CD8-positive, alpha-beta memory T cell (primary cell): ENCODE results near the gene HAUS3. TPM values are rescaled to one million over a fixed set of nuclear protein-coding genes. Genes with fewer than 3 reads are reported as not detected.

Experiments
- CTCF ChIA-PET: fragments of 350-600 bp; sonication (Branson Sonifier 250); formaldehyde crosslinking; loops from one replicate; lab custom pipeline; 2021; ENCODE audit warnings: antibody characterized with exemption; lab: Charles Lee
- POLR2A ChIA-PET: fragments of 350-600 bp; sonication (Branson Sonifier 250); formaldehyde crosslinking; loops from one replicate; lab custom pipeline; 2021; ENCODE audit warnings: antibody characterized with exemption; lab: Charles Lee
- DNase-seq, 5 donors: peaks; one replicate each; pipeline versions ENCODE4 v3.0.0 to v3.0.0-alpha.2; 2020 to 2022; ENCODE audit warnings: mixed read lengths in 1 of 5
- H3K27ac ChIP-seq: one replicate; pipeline ENCODE4 v1.7.0; 2013; ENCODE audit warnings: low read depth, mild to moderate bottlenecking, low read length, moderate library complexity
- H3K27me3 ChIP-seq: 2 replicates; pipeline ENCODE4 v1.7.0; 2013; ENCODE audit warnings: low read length, mild to moderate bottlenecking; ENCODE audit not compliant: insufficient read depth, poor library complexity, severe bottlenecking
- H3K36me3 ChIP-seq: 2 replicates; pipeline ENCODE4 v1.7.0; 2013; ENCODE audit warnings: mild to moderate bottlenecking, low read length, moderate library complexity; ENCODE audit not compliant: insufficient read depth
- H3K4me1 ChIP-seq: 2 replicates; pipeline ENCODE4 v1.7.0; 2013; ENCODE audit warnings: mild to moderate bottlenecking, low read length, moderate library complexity; ENCODE audit not compliant: insufficient read depth
- H3K4me3 ChIP-seq: 2 replicates; pipeline ENCODE4 v1.7.0; 2013; ENCODE audit warnings: mild to moderate bottlenecking, low read length
- H3K9me3 ChIP-seq: 2 replicates; pipeline ENCODE4 v1.7.0; 2013; ENCODE audit warnings: mild to moderate bottlenecking, low read length
- H3K27ac Mint-ChIP-seq, 8 donors: one replicate each; pipeline ENCODE4 v1.8.0; 2020 to 2021; ENCODE audit warnings: mixed read lengths in 8 of 8, mild to moderate bottlenecking in 6 of 8, inconsistent platforms in 3 of 8, moderate library complexity in 3 of 8
- H3K27me3 Mint-ChIP-seq, 2 donors: one replicate each; pipeline ENCODE4 v1.8.0; 2020 to 2021; ENCODE audit warnings: mixed read lengths in 2 of 2, mild to moderate bottlenecking in 1 of 2, moderate library complexity in 1 of 2
- H3K36me3 Mint-ChIP-seq, 3 donors: one replicate each; pipeline ENCODE4 v1.8.0; 2020 to 2021; ENCODE audit warnings: mixed read lengths in 3 of 3, inconsistent platforms in 1 of 3, mild to moderate bottlenecking in 1 of 3
- H3K4me1 Mint-ChIP-seq, 3 donors: one replicate each; pipeline ENCODE4 v1.8.0; 2020 to 2021; ENCODE audit warnings: mixed read lengths in 3 of 3, inconsistent platforms in 1 of 3, mild to moderate bottlenecking in 1 of 3
- H3K4me3 Mint-ChIP-seq, 7 donors: one replicate each; pipeline ENCODE4 v1.8.0; 2020 to 2021; ENCODE audit warnings: mixed read lengths in 7 of 7, mild to moderate bottlenecking in 6 of 7, moderate library complexity in 4 of 7, inconsistent platforms in 2 of 7
- H3K9me3 Mint-ChIP-seq, 5 donors: one replicate each; pipeline ENCODE4 v1.8.0; 2020 to 2022; ENCODE audit warnings: mixed read lengths in 5 of 5, mild to moderate bottlenecking in 3 of 5, moderate library complexity in 2 of 5, inconsistent platforms in 1 of 5
- polyA plus RNA-seq: library from polyadenylated mRNA; unstranded; fragments of 300-500 nt; fragmentation: Illumina TruSeq; gene quantifications from one replicate; pipeline ENCODE4 v1.2.3, GENCODE V29; 2021
- total RNA-seq, 2 experiments: library from RNA; stranded (reverse); gene quantifications; one replicate each; pipeline ENCODE4 v1.2.3, GENCODE V29; 2021

HAUS3 gene
- 10 to 100 TPM; 23.8 to 23.9 TPM for total RNA-seq
- polyA plus RNA-seq: 26.6 TPM

DNA sequence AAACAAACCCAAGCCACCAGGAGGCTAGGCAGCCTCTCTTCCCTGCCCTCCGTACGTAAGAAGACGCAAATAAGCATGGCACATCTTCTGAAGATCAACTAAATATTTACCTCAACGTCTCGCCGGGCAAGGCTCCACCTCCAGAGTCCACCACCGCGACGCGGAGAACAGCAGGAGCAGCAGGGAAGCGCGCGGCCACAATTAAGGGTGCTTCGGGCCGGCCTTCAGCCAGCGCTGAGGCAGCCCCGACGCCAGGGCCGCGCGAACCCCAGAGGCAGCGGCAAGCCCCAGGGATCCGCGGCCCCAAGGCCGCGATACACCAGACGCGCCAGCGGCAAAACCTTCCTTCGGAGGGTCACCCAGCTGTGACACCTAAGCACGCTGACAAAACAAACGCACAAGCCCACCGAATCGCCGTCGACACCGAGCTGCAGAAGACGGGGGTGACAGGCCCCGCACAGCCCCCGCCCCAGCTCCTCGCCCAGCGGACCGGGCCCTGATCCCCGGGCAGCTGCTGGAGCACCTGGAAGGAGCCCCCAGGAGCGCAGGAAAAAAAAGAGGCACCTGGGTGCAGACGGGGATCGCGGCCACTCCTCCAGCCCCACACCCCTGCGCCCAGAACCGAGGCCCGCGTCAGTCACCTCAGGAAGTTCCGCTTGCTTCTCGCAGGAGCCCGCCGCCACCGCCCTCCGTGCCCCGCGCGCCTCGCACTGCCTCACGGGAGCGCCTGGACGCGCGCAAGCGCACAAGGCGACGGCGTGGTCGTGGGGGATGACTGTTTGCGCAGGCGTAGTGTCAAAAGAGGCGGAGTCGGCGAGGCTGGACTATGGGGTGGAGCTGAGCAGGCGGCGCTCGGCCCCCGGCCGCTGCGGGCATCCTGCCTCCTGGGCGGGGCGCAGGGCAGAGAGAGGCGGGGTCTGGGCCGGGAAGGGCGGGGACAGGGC, at the start of gene HAUS3, which contains the start of gene POLN:
Gene HAUS3 (minus strand): TSS at position 712 of the 944 bp plus-strand sequence. CDS start 1,175 bp downstream, outside the sequence.
Gene POLN (minus strand): TSS at position 712 of the 944 bp plus-strand sequence. CDS start 12,890 bp downstream, outside the sequence.
- H3K4me1 Mint-ChIP-seq: peaks cover 56 to 73% (median 66%) of the 10 kb centered on the region in 3 donors
- peak within 1 kb of the TSS; percentile 90 to 98 (median 93) for H3K27ac Mint-ChIP-seq
- Histone ChIP-seq H3K9me3 (no peaks in the 10 kb centered on the region), H3K27me3 (no peaks in the 10 kb centered on the region), H3K4me3 (peak within 1 kb of the TSS; percentile 81), H3K27ac (peak within 1 kb of the TSS; percentile 89), H3K4me1 (peaks cover 39% of the 10 kb centered on the region), H3K36me3 (no peaks in the 10 kb centered on the region)
- no peaks in the 10 kb centered on the region for H3K9me3 Mint-ChIP-seq
- ChIA-PET CTCF (interaction anchor here (0.6 to 2.6 kb wide), 5 partner anchors 22 to 243 kb away, joined by 3 to 17 read pairs (median 7); partner anchors contain the start of genes CFAP99 and ZFYVE28), POLR2A (interaction anchor here (0.6 to 2.5 kb wide), 8 partner anchors 21 to 607 kb away, joined by 3 to 29 read pairs (median 6); partner anchors contain the start of genes CFAP99, MXD4, RNF4 and ZFYVE28)
- H3K4me3 Mint-ChIP-seq: peak within 1 kb of the TSS; percentile 88 to 95 (median 93)
- DNase-seq: peak; percentile 99 to 100 (median 99)
- H3K36me3 Mint-ChIP-seq: peaks cover 0 to 40% (median 4%) of the 10 kb centered on the region in 3 donors
- no peaks in the 10 kb centered on the region for H3K27me3 Mint-ChIP-seq

DNA sequence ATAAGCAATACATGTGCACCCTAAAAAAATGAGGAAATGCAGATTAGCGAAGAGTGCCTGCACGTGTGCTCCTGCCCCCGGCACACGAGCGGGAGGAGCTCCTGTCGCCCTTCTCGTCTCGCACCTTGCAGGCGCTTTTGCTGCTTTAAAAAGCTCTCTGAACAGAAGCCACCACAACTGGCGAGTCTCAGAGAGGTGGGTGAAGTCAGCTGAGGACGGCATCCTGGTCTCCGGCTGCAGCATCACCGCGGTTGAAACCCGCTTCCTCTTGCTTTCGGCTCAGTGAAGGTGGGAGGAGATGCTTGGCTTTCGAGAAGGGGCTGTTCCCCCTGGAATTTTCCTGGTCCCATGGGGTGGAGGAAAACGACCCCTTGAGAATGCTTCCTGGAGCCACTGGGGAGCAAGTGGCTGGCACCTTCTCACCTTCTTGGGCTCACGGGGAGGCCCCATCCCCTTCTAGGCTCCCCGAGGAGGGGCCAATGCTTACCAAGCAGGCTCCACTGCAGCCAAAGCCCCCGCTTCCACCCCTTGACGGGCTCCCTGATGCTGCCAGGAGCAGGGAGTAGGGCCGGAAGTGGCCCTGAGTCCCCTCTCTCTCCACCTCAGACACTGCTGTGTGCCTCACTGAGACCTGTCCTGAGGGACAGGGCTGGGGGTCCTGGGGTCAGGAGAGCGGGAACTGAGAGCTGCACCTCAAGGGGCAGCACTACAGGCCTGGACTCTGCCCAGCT, 49.2 kb upstream of the HAUS3 start:
- Mint-ChIP-seq H3K4me3 (peak overlapping the region; percentile 66 to 86 (median 76)), H3K27ac (peak overlapping the region; percentile 93 to 98 (median 96)), H3K4me1 (peaks cover 33 to 66% (median 41%) of the 10 kb centered on the region in 3 donors), H3K27me3 (peaks cover 0 to 2% of the 10 kb centered on the region in 2 donors), H3K9me3 (peaks cover 0 to 6% (median 0%) of the 10 kb centered on the region in 5 donors), H3K36me3 (peaks cover 0 to 2% (median 1%) of the 10 kb centered on the region in 3 donors)
- Histone ChIP-seq H3K27ac (peak overlapping the region; percentile 65), H3K4me1 (peaks cover 56% of the 10 kb centered on the region), H3K4me3 (peak overlapping the region; percentile 45), H3K36me3 (no peaks in the 10 kb centered on the region), H3K27me3 (no peaks in the 10 kb centered on the region), H3K9me3 (no peaks in the 10 kb centered on the region)
- ChIA-PET CTCF (interaction anchor here (0.9 to 2.2 kb wide), 9 partner anchors 9 to 245 kb away, joined by 3 to 14 read pairs (median 4); partner anchors contain the start of genes FAM193A and MXD4), POLR2A (interaction anchor here (0.6 to 3.3 kb wide), 6 partner anchors 9 to 178 kb away, joined by 4 to 28 read pairs (median 14); partner anchors contain the start of genes HAUS3, MXD4, POLN and RNF4)
- peak; percentile 80 to 94 (median 89) for DNase-seq

DNA sequence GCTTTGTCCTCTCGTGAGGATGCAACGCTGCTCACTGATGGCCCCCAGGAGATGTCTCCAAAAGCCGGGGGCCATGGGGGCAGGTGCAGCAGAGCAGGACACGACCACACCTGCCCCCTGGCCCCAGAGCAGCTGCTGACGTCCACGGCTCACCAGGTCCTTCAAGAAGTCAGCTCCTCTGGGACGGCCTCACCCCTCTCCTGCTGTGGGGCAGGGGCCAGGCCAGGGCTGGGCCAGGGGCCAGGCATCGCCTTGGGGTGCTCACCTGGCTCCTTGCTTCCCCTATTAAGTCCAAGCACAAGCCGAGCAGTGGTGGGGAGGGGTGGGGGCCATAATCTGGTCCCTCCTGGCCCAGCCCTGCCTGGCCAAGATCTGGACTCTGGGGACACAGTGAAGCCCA, 48.6 kb upstream of the HAUS3 start:
- Mint-ChIP-seq H3K9me3 (peaks cover 0 to 6% (median 0%) of the 10 kb centered on the region in 5 donors), H3K4me3 (peak overlapping the region; percentile 66 to 86 (median 76)), H3K4me1 (peaks cover 30 to 64% (median 39%) of the 10 kb centered on the region in 3 donors), H3K27me3 (peaks cover 0 to under 1% of the 10 kb centered on the region in 2 donors), H3K36me3 (peaks cover 0 to 2% (median 1%) of the 10 kb centered on the region in 3 donors), H3K27ac (peak overlapping the region; percentile 93 to 98 (median 96))
- H3K4me1 ChIP-seq: peaks cover 51% of the 10 kb centered on the region
- DNase-seq: no peak
- H3K36me3 ChIP-seq: no peaks in the 10 kb centered on the region
- H3K27me3 ChIP-seq: no peaks in the 10 kb centered on the region
- ChIA-PET POLR2A (interaction anchor here (1.1 to 3.3 kb wide), 5 partner anchors 9 to 178 kb away, joined by 3 to 28 read pairs (median 17); partner anchors contain the start of genes HAUS3, MXD4, POLN and RNF4), CTCF (interaction anchor here (0.8 to 2.2 kb wide), 10 partner anchors 9 to 245 kb away, joined by 3 to 14 read pairs (median 4); partner anchors contain the start of genes FAM193A and MXD4)
- no peaks in the 10 kb centered on the region for H3K9me3 ChIP-seq
- H3K4me3 ChIP-seq: peak overlapping the region; percentile 10
- peak overlapping the region; percentile 65 for H3K27ac ChIP-seq

DNA sequence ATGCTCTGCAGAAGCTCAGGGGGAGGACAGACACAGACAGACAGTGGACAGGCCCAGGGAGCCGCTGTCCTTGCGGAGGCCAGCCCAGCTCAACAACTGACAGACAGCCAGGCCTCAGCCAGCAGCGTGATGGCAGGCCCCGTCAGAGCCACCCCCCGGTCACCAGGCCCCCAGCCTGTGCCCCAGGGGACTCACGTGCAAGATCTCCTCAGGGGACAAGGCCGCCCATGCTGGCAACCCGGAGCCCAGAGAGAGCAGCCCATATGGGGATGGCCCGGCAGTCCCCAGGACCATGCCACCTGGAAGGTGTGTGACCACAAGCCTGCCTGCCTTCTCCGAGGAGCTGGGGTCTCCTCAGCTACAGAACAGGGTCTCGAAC, 48.0 kb upstream of the HAUS3 start:
- Histone ChIP-seq H3K36me3 (no peaks in the 10 kb centered on the region), H3K4me1 (peaks cover 52% of the 10 kb centered on the region), H3K4me3 (peak overlapping the region; percentile 10), H3K9me3 (no peaks in the 10 kb centered on the region), H3K27me3 (no peaks in the 10 kb centered on the region), H3K27ac (peak overlapping the region; percentile 65)
- Mint-ChIP-seq H3K27ac (peak overlapping the region; percentile 32 to 98 (median 94)), H3K27me3 (no peaks in the 10 kb centered on the region), H3K4me3 (peak overlapping the region in 2 of 7 donors; percentile 1 to 34), H3K36me3 (peaks cover 0 to 2% (median 1%) of the 10 kb centered on the region in 3 donors), H3K9me3 (peaks cover 0 to 6% (median 0%) of the 10 kb centered on the region in 5 donors), H3K4me1 (peaks cover 29 to 65% (median 35%) of the 10 kb centered on the region in 3 donors)
- ChIA-PET POLR2A (interaction anchor here (1.1 to 3.3 kb wide), 4 partner anchors 8 to 179 kb away, joined by 3 to 28 read pairs (median 14); partner anchors contain the start of genes HAUS3, MXD4, POLN and RNF4), CTCF (interaction anchor here (0.8 to 2.2 kb wide), 7 partner anchors 8 to 126 kb away, joined by 3 to 14 read pairs (median 5); partner anchors contain the start of gene MXD4)
- peak in 1 of 5 donors; percentile 41 for DNase-seq

- Histone ChIP-seq H3K9me3 (no peaks in the 10 kb centered on the region), H3K27ac (no peak overlapping the region), H3K4me3 (no peak overlapping the region), H3K36me3 (no peaks in the 10 kb centered on the region), H3K4me1 (peaks cover 52% of the 10 kb centered on the region), H3K27me3 (no peaks in the 10 kb centered on the region)
- ChIA-PET POLR2A (interaction anchor here (1.1 to 3.3 kb wide), 3 partner anchors 27 to 180 kb away, joined by 3 to 28 read pairs (median 10); partner anchors contain the start of genes HAUS3, MXD4, POLN and RNF4), CTCF (interaction anchor here (0.8 to 2.2 kb wide), 6 partner anchors 8 to 126 kb away, joined by 3 to 14 read pairs (median 6); partner anchors contain the start of gene MXD4)
- peak in 1 of 5 donors; percentile 39 for DNase-seq
- Mint-ChIP-seq H3K36me3 (peaks cover 0 to 2% (median 1%) of the 10 kb centered on the region in 3 donors), H3K27ac (peak overlapping the region; percentile 32 to 98 (median 94)), H3K9me3 (peaks cover 0 to 6% (median 0%) of the 10 kb centered on the region in 5 donors), H3K4me1 (peaks cover 31 to 65% (median 37%) of the 10 kb centered on the region in 3 donors), H3K27me3 (no peaks in the 10 kb centered on the region), H3K4me3 (peak overlapping the region in 2 of 7 donors; percentile 1 to 34)
Observed at GRCh38 chr4:2289311-2289954, 47.5 kb upstream of the HAUS3 start.

DNA sequence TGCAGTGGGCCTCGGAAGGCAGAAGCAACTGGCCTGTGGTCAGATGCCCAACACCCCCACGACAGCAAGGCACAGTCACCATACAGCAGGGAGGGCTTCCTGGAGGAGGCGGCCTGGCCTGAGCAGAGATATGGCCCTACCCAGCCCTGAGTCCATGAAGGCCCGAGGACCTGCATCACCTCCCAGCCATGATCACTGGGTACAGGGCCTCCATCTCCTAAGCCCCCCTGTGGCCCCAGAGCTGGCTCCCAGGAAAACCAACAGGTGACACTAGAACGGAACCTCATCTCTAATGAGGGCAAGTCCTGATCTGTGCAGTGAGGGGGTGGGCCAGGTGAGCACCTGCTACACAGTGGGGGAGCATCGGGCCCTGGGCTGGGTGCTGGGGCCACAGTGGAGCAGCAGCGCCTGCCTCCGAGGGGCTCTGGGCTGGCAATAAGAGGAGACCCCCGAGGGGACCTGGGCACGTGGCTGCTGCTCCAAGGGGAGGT, 46.2 kb upstream of the HAUS3 start:
- Mint-ChIP-seq H3K36me3 (peaks cover 0 to 2% (median 1%) of the 10 kb centered on the region in 3 donors), H3K27me3 (no peaks in the 10 kb centered on the region), H3K4me1 (peaks cover 33 to 67% (median 33%) of the 10 kb centered on the region in 3 donors), H3K27ac (peak overlapping the region in 6 of 8 donors; percentile 43 to 88 (median 76)), H3K9me3 (no peaks in the 10 kb centered on the region), H3K4me3 (no peak overlapping the region)
- Histone ChIP-seq H3K27me3 (no peaks in the 10 kb centered on the region), H3K4me1 (peaks cover 57% of the 10 kb centered on the region), H3K9me3 (no peaks in the 10 kb centered on the region), H3K27ac (no peak overlapping the region), H3K36me3 (no peaks in the 10 kb centered on the region), H3K4me3 (no peak overlapping the region)
- ChIA-PET POLR2A (interaction anchor here (3.3 kb wide), 1 partner anchor 26 kb away, joined by 28 read pairs; the partner anchor contains the start of gene MXD4), CTCF (no interaction called here)
- DNase-seq: peak in 1 of 5 donors; percentile 43
